GM12872 (cell line): Measurements from ENCODE around the gene KLHL29.
A peak's percentile ranks its signal among the peaks of the same experiment; 100 is the strongest.

Experiments used
- TF ChIP-seq, protein P1 (sequence below): IDR thresholded peaks from 3 replicates; pipeline ENCODE4 v1.5.1; 2011; ENCODE audit warnings: low read depth, mild to moderate bottlenecking, low read length, moderate library complexity; ENCODE audit not compliant: insufficient read depth

KLHL29 gene

DNA sequence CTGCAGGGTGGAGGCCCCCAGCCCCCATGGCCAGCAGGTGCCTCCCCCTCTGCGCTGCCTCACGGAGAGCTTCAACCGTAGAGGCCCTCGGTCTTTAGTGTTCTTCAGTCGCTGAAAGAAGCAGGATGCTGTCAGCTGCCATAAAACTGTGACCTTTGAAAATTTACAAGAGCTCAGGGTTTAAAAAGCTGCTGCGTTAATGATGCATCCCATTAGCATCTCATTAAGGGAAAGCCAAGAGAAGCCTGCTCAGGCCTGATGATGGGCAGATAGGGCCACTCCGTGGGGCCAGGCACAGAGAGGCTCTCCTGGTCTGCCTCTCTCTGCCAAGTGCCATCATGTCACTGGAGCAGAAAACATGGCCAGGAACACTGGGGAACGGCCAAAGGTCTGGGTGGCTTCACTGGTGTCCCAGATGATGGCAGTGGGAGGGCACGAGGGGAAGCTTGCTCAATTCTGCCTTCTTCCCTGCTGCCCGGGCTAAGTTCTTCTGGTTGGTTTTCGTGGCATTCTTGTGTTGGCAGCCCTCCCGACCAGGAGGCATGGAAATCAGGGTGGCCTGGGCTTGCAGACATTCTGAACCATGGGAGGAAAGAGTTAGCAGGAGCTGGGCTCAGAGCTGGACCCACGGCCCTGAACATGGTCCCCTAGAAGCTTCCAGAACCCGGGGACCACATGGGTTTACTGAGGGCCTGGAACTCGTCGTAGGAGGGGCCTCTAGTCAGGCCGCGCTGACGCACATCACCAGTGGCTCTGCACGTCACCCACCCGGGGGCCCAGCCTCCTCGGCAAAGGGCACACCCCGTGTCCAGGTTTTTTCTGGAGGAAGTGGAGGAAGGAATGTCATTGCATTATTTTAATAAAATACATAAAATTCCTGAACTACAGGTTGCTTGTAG is 250.7 kb downstream of the KLHL29 start:
- TF ChIP-seq, protein P1, sequence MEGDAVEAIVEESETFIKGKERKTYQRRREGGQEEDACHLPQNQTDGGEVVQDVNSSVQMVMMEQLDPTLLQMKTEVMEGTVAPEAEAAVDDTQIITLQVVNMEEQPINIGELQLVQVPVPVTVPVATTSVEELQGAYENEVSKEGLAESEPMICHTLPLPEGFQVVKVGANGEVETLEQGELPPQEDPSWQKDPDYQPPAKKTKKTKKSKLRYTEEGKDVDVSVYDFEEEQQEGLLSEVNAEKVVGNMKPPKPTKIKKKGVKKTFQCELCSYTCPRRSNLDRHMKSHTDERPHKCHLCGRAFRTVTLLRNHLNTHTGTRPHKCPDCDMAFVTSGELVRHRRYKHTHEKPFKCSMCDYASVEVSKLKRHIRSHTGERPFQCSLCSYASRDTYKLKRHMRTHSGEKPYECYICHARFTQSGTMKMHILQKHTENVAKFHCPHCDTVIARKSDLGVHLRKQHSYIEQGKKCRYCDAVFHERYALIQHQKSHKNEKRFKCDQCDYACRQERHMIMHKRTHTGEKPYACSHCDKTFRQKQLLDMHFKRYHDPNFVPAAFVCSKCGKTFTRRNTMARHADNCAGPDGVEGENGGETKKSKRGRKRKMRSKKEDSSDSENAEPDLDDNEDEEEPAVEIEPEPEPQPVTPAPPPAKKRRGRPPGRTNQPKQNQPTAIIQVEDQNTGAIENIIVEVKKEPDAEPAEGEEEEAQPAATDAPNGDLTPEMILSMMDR, result no peak

DNA sequence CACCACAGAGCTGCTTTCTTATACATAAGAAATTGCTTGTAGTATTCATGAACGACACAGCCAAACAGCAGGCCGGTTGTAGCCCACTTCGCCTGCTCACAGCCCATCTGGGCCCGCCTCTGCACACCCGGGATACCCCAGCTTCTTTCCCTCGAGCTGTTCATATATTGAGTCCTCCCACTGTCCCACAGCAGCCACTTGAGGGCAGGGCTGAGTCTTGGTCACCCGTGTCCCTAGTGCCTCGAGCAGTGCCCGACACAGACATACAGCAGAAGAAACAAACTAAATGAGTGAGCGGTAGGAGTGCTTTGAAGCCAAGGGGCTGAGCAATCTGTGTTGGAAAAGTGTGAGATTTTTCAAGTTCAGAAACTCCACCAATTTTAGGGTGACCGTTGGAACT is 251.4 kb downstream of the KLHL29 start:
- TF ChIP-seq, protein P1, result peak; percentile 15; the same call in 1 of the 3 replicates

DNA sequence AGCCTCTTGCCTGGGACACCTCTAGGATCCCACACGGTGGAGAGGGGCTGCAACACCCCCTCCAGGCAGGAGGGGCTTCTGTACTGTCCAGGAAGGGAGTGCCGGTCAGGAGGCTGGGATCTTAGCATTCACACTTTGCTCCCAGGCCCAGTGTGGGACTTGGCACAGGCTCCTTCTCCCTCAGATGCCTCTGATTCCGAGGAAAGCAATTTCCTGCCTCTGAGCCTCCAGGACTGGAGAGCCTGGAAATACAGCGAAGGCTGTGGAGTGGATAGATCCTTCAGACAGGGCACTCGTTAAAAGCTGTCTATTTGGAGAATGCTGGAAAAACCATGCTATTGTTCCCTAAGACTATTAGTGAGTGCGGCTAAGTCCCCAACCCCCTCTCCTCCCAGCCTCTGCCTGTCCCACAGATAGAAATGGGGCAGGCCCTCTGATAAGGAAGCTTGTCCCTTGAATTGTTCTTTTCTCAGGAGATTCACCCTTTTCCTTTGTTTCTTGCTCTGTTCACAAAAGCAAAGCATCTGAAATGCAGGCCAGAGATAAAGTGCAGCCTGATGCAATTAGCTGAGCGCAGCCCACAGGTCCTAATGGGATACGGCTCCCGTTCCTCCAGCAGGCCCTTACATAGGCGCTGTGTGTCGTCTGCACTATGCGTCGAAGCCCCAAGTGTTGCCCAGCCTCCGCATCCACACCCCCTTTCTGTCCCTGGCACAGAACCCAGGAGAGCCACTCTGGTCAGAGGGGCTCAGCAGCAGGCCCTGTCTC is 252.2 kb downstream of the KLHL29 start:
- TF ChIP-seq, protein P1, result no peak

DNA sequence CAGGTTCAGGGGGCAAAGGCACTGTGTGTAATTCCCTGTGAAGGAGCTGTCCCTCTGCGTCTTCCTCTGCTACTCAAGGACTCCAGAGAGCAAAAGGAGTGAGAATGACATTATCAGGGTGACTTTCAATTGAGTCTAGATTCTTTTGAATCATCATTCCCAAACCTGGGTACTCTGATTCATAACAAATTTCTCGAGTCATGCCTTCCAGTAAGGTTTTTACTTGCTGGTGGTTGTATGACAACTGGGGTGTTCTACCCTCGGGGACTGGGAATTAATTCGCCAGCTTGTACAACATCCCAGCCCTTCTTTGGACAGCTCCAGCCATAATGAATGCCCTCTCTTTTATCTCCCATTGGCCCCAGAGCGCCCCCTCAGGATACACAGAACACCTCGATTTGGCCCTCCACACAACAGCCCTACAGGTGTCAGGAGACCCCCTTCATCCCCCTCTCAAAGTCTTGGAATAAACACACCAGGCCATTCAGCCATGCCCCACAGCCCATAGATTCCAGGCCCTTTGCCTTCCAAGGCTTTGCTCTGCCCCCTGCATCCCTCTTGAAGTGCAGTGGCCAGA is 254.5 kb downstream of the KLHL29 start:
- TF ChIP-seq, protein P1, result no peak

DNA sequence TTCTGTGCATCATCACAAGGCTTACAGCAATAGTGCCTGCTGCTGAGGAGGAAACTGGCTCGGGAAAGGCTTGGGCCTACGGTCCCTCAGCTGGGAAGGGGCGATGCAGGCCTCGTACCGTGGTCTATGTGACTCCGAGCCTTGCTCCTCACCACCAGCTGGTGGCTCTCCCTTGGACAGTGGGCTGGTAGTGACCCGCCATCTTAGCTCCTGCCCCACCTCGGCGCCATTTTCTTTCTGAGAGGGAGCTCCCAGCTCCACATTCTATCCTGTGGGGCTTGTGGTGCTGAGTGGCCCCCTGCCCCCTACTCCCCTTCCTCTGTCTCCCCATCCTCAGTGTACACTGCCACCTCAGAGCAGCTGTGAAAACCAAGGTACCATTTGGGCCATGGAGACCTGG is 255.7 kb downstream of the KLHL29 start:
- TF ChIP-seq, protein P1, result no peak

DNA sequence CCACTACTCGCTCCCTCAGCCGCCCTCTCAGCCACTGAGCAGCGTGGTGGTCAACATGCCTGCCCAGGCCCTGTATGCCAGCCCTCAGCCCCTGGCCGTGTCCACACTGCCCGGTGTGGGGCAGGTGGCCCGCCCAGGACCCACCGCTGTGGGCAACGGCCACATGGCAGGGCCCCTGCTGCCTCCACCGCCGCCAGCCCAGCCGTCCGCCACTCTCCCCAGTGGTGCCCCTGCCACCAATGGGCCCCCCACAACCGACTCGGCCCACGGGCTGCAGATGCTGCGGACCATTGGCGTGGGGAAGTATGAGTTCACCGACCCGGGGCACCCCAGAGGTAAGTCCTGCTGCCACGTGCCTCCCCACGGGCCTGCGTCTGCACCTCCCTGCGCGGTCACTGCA is 257.5 kb downstream of the KLHL29 start:
- TF ChIP-seq, protein P1, result no peak

DNA sequence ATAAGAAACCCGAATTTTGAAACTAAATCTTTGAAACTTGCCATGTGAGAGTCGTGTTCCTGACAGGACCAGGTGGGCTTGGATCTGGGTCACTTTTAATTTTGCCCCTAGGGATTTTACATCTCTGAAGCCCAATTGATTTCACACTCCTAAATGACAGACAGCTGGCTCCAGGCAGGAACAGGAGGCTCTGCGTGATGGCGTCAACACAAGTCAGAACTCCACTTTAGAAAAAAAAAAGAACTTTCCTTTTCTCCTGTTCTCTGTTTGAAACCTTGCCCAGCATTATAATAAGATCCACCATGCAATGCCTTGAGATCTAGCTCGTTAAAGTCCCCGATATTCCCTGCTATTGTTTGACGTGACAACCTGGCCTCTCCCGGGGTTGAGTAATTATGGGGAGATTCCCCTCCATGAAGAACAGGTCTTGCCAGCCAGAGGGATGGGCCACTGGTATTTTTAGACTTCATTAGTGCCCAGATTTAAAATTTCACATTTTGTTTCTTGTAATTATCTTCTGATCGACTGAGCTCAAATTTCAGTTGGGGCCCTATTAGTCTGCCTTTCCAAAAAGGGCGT is 260.3 kb downstream of the KLHL29 start:
- TF ChIP-seq, protein P1, result no peak
